ENCODE data around the gene SLC25A48.

DNA sequence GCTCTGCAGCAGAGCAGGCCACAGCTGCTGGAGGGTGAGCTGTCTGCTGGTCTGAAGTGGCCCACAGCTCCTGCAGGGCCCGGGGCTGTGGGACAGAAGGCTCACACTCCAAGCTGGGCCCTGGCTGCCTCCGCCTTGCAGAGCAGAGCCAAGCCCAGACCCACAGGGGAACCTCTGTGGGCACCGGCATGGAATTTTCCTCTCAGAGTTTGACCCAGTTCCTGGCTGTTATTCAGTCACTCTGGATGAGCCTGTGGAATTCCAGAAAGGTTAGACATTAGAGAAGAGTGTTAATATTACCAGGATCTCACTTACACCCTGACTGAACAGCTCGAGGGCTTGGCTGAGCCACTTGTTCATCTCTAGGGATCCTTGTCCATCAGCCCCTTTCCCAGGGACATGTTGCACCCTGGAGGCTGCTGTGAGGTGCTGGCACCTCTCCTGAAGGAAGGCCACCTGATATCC, 43.7 kb downstream of the SLC25A48 start:
- TF ChIP-seq, protein P1, sequence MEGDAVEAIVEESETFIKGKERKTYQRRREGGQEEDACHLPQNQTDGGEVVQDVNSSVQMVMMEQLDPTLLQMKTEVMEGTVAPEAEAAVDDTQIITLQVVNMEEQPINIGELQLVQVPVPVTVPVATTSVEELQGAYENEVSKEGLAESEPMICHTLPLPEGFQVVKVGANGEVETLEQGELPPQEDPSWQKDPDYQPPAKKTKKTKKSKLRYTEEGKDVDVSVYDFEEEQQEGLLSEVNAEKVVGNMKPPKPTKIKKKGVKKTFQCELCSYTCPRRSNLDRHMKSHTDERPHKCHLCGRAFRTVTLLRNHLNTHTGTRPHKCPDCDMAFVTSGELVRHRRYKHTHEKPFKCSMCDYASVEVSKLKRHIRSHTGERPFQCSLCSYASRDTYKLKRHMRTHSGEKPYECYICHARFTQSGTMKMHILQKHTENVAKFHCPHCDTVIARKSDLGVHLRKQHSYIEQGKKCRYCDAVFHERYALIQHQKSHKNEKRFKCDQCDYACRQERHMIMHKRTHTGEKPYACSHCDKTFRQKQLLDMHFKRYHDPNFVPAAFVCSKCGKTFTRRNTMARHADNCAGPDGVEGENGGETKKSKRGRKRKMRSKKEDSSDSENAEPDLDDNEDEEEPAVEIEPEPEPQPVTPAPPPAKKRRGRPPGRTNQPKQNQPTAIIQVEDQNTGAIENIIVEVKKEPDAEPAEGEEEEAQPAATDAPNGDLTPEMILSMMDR (conservative IDR thresholded peaks at IDR 0.05; ENCODE audit: low read depth, low read length): no peak
- TF ChIP-seq EZH2 (IDR thresholded peaks at IDR 0.05; ENCODE audit: borderline replicate concordance, low read depth, low read length, poor library complexity, severe bottlenecking): no peak

All from A673 (cell line).